Nephron (organoid): ENCODE measurements around the gene HAT1.
"Not testable (repeated sequence)": the region's sequence is repeated elsewhere in the genome, so short reads cannot be mapped to it uniquely, and the experiment has no call there.

ENCODE experiments used
- H3K27ac Mint-ChIP-seq, 3 experiments: 2 replicates each; pipeline ENCODE4 v1.8.0; 2020; ENCODE audit warnings: mixed read lengths in 3 of 3, mild to moderate bottlenecking in 2 of 3, moderate library complexity in 1 of 3
- H3K27me3 Mint-ChIP-seq: 2 replicates; pipeline ENCODE4 v1.8.0; 2021; ENCODE audit warnings: low read depth, mild to moderate bottlenecking, moderate library complexity, mixed read lengths
- H3K36me3 Mint-ChIP-seq: 2 replicates; pipeline ENCODE4 v1.8.0; 2020; ENCODE audit warnings: low read depth, mixed read lengths
- H3K4me1 Mint-ChIP-seq: 2 replicates; pipeline ENCODE4 v1.8.0; 2020; ENCODE audit warnings: mixed read lengths
- H3K4me3 Mint-ChIP-seq, 3 experiments: 2 replicates each; pipeline ENCODE4 v1.8.0; 2020; ENCODE audit warnings: mild to moderate bottlenecking in 3 of 3, mixed read lengths in 3 of 3, moderate library complexity in 2 of 3
- H3K9me3 Mint-ChIP-seq: 2 replicates; pipeline ENCODE4 v1.8.0; 2020; ENCODE audit warnings: mixed read lengths
- CTCF ChIP-seq, 3 experiments: fragments of 200-600 bp; sonication (generic); IDR thresholded peaks; one replicate each; pipeline ENCODE4 v1.5.0; 2021; ENCODE audit warnings: antibody characterized with exemption in 3 of 3; ENCODE audit not compliant: unreplicated experiment in 3 of 3

The HAT1 gene

GRCh38 chr2:171966235-171966634, 44.0 kb downstream of the HAT1 start:
- no peak overlapping the region for H3K4me3 Mint-ChIP-seq
- TF ChIP-seq CTCF (IDR thresholded peaks at IDR 0.05; ENCODE audit: unreplicated experiment in 3 of 3): no peak
- H3K27me3 Mint-ChIP-seq: no peaks in the 10 kb centered on the region
- H3K27ac Mint-ChIP-seq: no peak overlapping the region
- peaks cover 21% of the 10 kb centered on the region for H3K36me3 Mint-ChIP-seq
- no peaks in the 10 kb centered on the region for H3K9me3 Mint-ChIP-seq
- H3K4me1 Mint-ChIP-seq: no peaks in the 10 kb centered on the region

GRCh38 chr2:171966688-171967087, 44.4 kb downstream of the HAT1 start:
- H3K36me3 Mint-ChIP-seq: peaks cover 26% of the 10 kb centered on the region
- no peaks in the 10 kb centered on the region for H3K27me3 Mint-ChIP-seq
- no peak overlapping the region for H3K27ac Mint-ChIP-seq
- no peaks in the 10 kb centered on the region for H3K9me3 Mint-ChIP-seq
- no peaks in the 10 kb centered on the region for H3K4me1 Mint-ChIP-seq
- TF ChIP-seq CTCF (IDR thresholded peaks at IDR 0.05; ENCODE audit: unreplicated experiment in 3 of 3): no peak
- no peak overlapping the region for H3K4me3 Mint-ChIP-seq

- Mint-ChIP-seq H3K4me3 (no peak overlapping the region), H3K27ac (no peak overlapping the region), H3K4me1 (no peaks in the 10 kb centered on the region), H3K36me3 (peaks cover 40% of the 10 kb centered on the region), H3K9me3 (no peaks in the 10 kb centered on the region), H3K27me3 (no peaks in the 10 kb centered on the region)
- TF ChIP-seq CTCF (IDR thresholded peaks at IDR 0.05; ENCODE audit: unreplicated experiment in 3 of 3): no peak
These were observed 46.2 kb downstream of the HAT1 start for GRCh38 chr2:171968509-171968908.

- H3K4me3 Mint-ChIP-seq: no peak overlapping the region
- no peaks in the 10 kb centered on the region for H3K27me3 Mint-ChIP-seq
- H3K4me1 Mint-ChIP-seq: no peaks in the 10 kb centered on the region
- TF ChIP-seq CTCF (IDR thresholded peaks at IDR 0.05; ENCODE audit: unreplicated experiment in 3 of 3): no peak
- H3K9me3 Mint-ChIP-seq: no peaks in the 10 kb centered on the region
- H3K36me3 Mint-ChIP-seq: peaks cover 56% of the 10 kb centered on the region
- no peak overlapping the region for H3K27ac Mint-ChIP-seq
These were observed 50.2 kb downstream of the HAT1 start for GRCh38 chr2:171972329-171972982.

- H3K36me3 Mint-ChIP-seq: peaks cover 73% of the 10 kb centered on the region
- no peaks in the 10 kb centered on the region for H3K4me1 Mint-ChIP-seq
- H3K4me3 Mint-ChIP-seq: no peak overlapping the region
- no peaks in the 10 kb centered on the region for H3K27me3 Mint-ChIP-seq
- TF ChIP-seq CTCF (IDR thresholded peaks at IDR 0.05; ENCODE audit: unreplicated experiment in 3 of 3): no peak
- H3K9me3 Mint-ChIP-seq: no peaks in the 10 kb centered on the region
- H3K27ac Mint-ChIP-seq: no peak overlapping the region
These were observed 56.8 kb downstream of the HAT1 start for GRCh38 chr2:171979103-171979502.

GRCh38 chr2:171983924-171984323, 61.7 kb downstream of the HAT1 start:
- not testable (repeated sequence) for H3K27me3 Mint-ChIP-seq, H3K4me1 Mint-ChIP-seq, H3K9me3 Mint-ChIP-seq, H3K4me3 Mint-ChIP-seq, H3K27ac Mint-ChIP-seq
- H3K36me3 Mint-ChIP-seq: peaks cover 39% of the 10 kb centered on the region
